Caco-2 (cell line): Measurements from ENCODE around the gene CENPX. TPM values are rescaled to one million over a fixed set of nuclear protein-coding genes. Genes with fewer than 3 reads are reported as not detected.
A peak's percentile ranks its signal among the peaks of the same experiment; 100 is the strongest.

Experiments used
- BruUV-seq: library from RNA; stranded (reverse); fragments of 400-500 nt; replicated peaks from 2 replicates; lab custom pipeline; 2021; lab: Mats Ljungman, UMichigan
- CTCF ChIA-PET: fragments of 300-600 bp; sonication (Branson Sonifier 250); formaldehyde crosslinking; loops from one replicate; lab custom pipeline; 2022; ENCODE audit warnings: antibody characterized with exemption; lab: Charles Lee
- POLR2A ChIA-PET: fragments of 300-600 bp; sonication (Branson Sonifier 250); formaldehyde crosslinking; loops from one replicate; lab custom pipeline; 2022; ENCODE audit warnings: antibody characterized with exemption; lab: Charles Lee
- DNase-seq, 2 experiments: peaks; one replicate each; pipeline versions ENCODE4 v3.0.0 to v3.0.0-alpha.2; 2020 to 2022
- H3K27me3 ChIP-seq: replicated peaks from 2 replicates; pipeline ENCODE4 v1.6.0; 2011; ENCODE audit warnings: low read length; ENCODE audit not compliant: control insufficient read depth, insufficient read depth
- H3K36me3 ChIP-seq: 2 replicates; pipeline ENCODE4 v1.5.1; 2011; ENCODE audit warnings: low read length; ENCODE audit not compliant: control insufficient read depth, insufficient read depth
- H3K4me1 ChIP-seq: fragments of 250-450 bp; sonication (Bioruptor Pico); 2 replicates; pipeline ENCODE4 v1.5.1; 2020; ENCODE audit warnings: mild to moderate bottlenecking
- H3K4me3 ChIP-seq: 2 replicates; pipeline ENCODE4 v1.5.1; 2011; ENCODE audit warnings: low read depth, mild to moderate bottlenecking, control low read depth, low read length
- H3K9me3 ChIP-seq: fragments of 250-450 bp; sonication (Bioruptor Pico); 2 replicates; pipeline ENCODE4 v1.5.1; 2020; ENCODE audit warnings: mild to moderate bottlenecking, moderate library complexity
- H3K27ac Mint-ChIP-seq: one replicate; pipeline ENCODE4 v1.8.0; 2022; ENCODE audit warnings: mixed read lengths; ENCODE audit not compliant: unreplicated experiment
- H3K27me3 Mint-ChIP-seq: one replicate; pipeline ENCODE4 v1.8.0; 2022; ENCODE audit warnings: mixed read lengths; ENCODE audit not compliant: insufficient read depth, unreplicated experiment
- H3K36me3 Mint-ChIP-seq: one replicate; pipeline ENCODE4 v1.8.0; 2022; ENCODE audit warnings: mild to moderate bottlenecking, mixed read lengths; ENCODE audit not compliant: insufficient read depth, unreplicated experiment
- H3K4me1 Mint-ChIP-seq: one replicate; pipeline ENCODE4 v1.8.0; 2022; ENCODE audit warnings: low read depth, mixed read lengths; ENCODE audit not compliant: unreplicated experiment
- H3K4me3 Mint-ChIP-seq: one replicate; pipeline ENCODE4 v1.8.0; 2022; ENCODE audit warnings: mild to moderate bottlenecking, moderate library complexity, mixed read lengths; ENCODE audit not compliant: unreplicated experiment
- H3K9me3 Mint-ChIP-seq: one replicate; pipeline ENCODE4 v1.8.0; 2022; ENCODE audit warnings: mixed read lengths; ENCODE audit not compliant: unreplicated experiment
- intact Hi-C: fragments of 100-400 bp; cut with micrococcal nuclease; formaldehyde crosslinking; loops from one replicate; pipeline ENCODE4 v1.10.0; 2022; ENCODE audit not compliant: unreplicated experiment
- total RNA-seq: library from RNA; stranded (reverse); gene quantifications from 2 replicates; pipeline ENCODE4 v1.2.3, GENCODE V29; 2022
- TF ChIP-seq, protein P1 (sequence below), 2 experiments: fragments of 200-600 bp in 1 of 2; IDR thresholded peaks; 1 replicate in 1 of 2; 2 replicates in 1 of 2; pipeline versions ENCODE4 v1.5.1 to v1.8.0; 2011 to 2022; ENCODE audit warnings: antibody characterized with exemption in 1 of 2, control low read depth in 1 of 2, inconsistent platforms in 1 of 2, low read depth in 1 of 2, low read length in 1 of 2, mild to moderate bottlenecking in 1 of 2, moderate library complexity in 1 of 2; ENCODE audit not compliant: insufficient read depth in 1 of 2, severe bottlenecking in 1 of 2, unreplicated experiment in 1 of 2

The CENPX gene
- total RNA-seq, 1 experiment from 2014 or later = 85.3 TPM

DNA sequence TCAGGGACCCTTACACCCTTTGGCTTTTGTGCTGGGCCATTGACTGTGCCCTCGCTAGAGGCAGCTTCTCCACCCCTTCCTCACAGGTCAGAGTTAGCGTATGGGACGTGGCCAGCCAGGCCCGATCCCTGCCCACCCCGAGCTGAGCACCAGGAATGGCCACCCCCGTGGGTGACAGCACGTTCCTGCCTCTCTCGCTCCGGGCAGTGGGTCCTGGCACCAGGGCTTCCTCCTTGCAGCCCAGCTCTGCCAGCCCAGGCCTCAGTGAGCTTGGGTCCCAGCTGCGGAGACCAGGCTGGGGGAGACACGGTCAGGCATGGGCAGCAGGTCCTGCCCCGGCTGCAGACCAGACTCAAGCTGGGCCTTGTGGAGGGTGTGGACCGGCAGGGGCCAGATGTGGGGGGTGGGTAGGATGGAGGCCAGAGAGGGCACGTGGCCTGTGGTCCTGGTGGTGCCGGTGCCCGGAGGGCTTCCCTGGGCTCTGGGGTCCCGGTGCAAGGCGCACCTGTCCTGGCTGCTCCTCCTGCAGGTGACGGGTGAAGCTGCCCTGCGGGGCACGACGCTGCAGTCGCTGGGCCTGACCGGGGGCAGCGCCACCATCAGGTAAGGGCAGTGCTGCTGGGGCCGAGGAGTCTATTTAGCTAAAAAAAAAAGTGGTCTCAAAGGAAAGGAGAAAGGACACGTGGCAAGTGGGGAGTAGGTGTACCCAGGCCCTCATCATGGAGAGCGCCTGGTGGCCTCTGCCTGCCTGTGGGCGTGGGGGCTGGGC lies 27.0 kb downstream of the CENPX start:
- TF ChIP-seq, protein P1, sequence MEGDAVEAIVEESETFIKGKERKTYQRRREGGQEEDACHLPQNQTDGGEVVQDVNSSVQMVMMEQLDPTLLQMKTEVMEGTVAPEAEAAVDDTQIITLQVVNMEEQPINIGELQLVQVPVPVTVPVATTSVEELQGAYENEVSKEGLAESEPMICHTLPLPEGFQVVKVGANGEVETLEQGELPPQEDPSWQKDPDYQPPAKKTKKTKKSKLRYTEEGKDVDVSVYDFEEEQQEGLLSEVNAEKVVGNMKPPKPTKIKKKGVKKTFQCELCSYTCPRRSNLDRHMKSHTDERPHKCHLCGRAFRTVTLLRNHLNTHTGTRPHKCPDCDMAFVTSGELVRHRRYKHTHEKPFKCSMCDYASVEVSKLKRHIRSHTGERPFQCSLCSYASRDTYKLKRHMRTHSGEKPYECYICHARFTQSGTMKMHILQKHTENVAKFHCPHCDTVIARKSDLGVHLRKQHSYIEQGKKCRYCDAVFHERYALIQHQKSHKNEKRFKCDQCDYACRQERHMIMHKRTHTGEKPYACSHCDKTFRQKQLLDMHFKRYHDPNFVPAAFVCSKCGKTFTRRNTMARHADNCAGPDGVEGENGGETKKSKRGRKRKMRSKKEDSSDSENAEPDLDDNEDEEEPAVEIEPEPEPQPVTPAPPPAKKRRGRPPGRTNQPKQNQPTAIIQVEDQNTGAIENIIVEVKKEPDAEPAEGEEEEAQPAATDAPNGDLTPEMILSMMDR (IDR thresholded peaks at IDR 0.05; ENCODE audit: insufficient read depth in 1 of 2, low read depth in 1 of 2, low read length in 1 of 2, severe bottlenecking in 1 of 2, unreplicated experiment in 1 of 2) = no peak
- Mint-ChIP-seq H3K36me3 (peaks cover 16% of the 10 kb centered on the region), H3K4me1 (peaks cover 4% of the 10 kb centered on the region), H3K27ac (peak overlapping the region; percentile 71), H3K4me3 (peak overlapping the region; percentile 82), H3K27me3 (no peaks in the 10 kb centered on the region), H3K9me3 (no peaks in the 10 kb centered on the region)
- CTCF ChIA-PET = interaction anchor here (0.6 to 3.3 kb wide), 5 partner anchors 25 to 138 kb away, joined by 4 to 13 read pairs (median 5); partner anchors contain the start of genes CENPX, LRRC45 and MAFG
- no TSS peak for BruUV-seq
- POLR2A ChIA-PET = interaction anchor here (0.5 kb wide), 1 partner anchor 79 kb away, joined by 9 read pairs; no protein-coding TSS in a partner anchor
- H3K9me3 ChIP-seq = no peaks in the 10 kb centered on the region
- H3K4me1 ChIP-seq = peaks cover 18% of the 10 kb centered on the region; the same call in 1 of the 2 replicates
- peak overlapping the region; percentile 34 for H3K4me3 ChIP-seq
- no peaks in the 10 kb centered on the region for H3K36me3 ChIP-seq
- no peak for DNase-seq
- intact Hi-C loops = no loop called here
- H3K27me3 ChIP-seq = no peaks in the 10 kb centered on the region

DNA sequence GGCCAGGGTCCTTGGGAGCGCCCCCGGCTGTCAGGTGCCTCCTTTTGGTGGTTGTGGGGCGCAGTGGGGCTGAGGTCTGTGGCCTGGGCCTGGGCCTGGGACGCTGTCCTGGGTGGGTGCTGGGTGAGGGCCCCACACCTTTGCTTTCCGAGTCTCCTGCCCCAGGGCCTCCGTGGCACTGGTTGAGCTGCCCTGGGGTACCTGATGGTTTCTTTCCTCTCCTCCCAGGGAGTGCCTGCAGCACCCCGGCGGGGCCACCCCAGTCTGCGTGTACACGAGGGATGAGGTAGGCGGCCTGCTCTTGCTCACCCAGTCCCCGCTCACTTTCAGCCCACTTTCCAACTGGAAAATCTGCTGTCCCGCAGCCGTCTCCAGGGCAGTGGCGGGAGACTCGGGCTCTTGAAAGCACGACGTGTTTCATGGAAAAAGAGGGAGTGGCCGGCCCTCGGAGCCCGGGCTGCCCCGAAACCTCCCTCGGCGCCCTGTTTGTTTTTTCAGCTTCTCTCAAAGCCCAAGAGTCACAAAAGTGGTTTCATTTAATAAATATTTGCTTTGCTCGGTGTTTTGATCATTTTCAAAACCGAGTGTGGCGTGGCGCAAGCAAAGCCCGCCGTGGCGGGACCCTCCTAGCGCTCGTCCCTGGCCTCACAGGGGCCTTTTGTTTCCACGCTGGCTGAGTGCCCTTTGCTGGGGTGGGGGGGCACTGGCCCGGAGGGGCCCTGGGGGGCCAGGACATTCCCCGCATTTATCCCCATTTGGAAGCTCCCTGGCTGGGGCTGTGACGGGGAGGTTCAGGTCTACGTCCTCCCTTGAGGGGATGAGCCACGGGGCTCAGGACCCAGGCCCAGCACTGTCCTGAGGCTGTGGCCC lies 27.9 kb downstream of the CENPX start:
- Histone ChIP-seq H3K4me3 (no peak overlapping the region), H3K36me3 (no peaks in the 10 kb centered on the region), H3K9me3 (no peaks in the 10 kb centered on the region), H3K27me3 (no peaks in the 10 kb centered on the region), H3K4me1 (peaks cover 18% of the 10 kb centered on the region; the same call in 1 of the 2 replicates)
- ChIA-PET CTCF (interaction anchor here (0.6 to 3.3 kb wide), 3 partner anchors 26 to 139 kb away, joined by 5 to 13 read pairs (median 9); no protein-coding TSS in a partner anchor), POLR2A (interaction anchor here (0.5 kb wide), 1 partner anchor 78 kb away, joined by 9 read pairs; no protein-coding TSS in a partner anchor)
- no peaks in the 10 kb centered on the region for H3K27me3 Mint-ChIP-seq
- TF ChIP-seq, protein P1 (IDR thresholded peaks at IDR 0.05; ENCODE audit: insufficient read depth in 1 of 2, low read depth in 1 of 2, low read length in 1 of 2, severe bottlenecking in 1 of 2, unreplicated experiment in 1 of 2) = no peak
- H3K36me3 Mint-ChIP-seq = peaks cover 11% of the 10 kb centered on the region
- DNase-seq = no peak
- no TSS peak for BruUV-seq
- intact Hi-C loops = no loop called here
- no peak overlapping the region for H3K4me3 Mint-ChIP-seq
- peaks cover 6% of the 10 kb centered on the region for H3K4me1 Mint-ChIP-seq
- no peak overlapping the region for H3K27ac Mint-ChIP-seq
- no peaks in the 10 kb centered on the region for H3K9me3 Mint-ChIP-seq
